Stimulated activated naive CD4-positive, alpha-beta T cell treated with Interleukin-2 at 50 U/mL for 16 hours (primary cell): ENCODE results near the gene BICD2.

Source experiments
- DNase-seq: peaks from one replicate; lab custom pipeline; 2025; lab: John Stamatoyannopoulos, UW

The BICD2 gene

GRCh38 chr9:92668746-92669526 is 95.7 kb downstream of the BICD2 start:
- peak; percentile 36 for DNase-seq

GRCh38 chr9:92666912-92667532 is 97.6 kb downstream of the BICD2 start:
- no peak for DNase-seq

- no peak for DNase-seq
Observed at GRCh38 chr9:92666236-92666635, 98.4 kb downstream of the BICD2 start.

- no peak for DNase-seq
Observed at GRCh38 chr9:92665836-92666235, 98.8 kb downstream of the BICD2 start.

GRCh38 chr9:92664394-92665152 is 100.1 kb downstream of the BICD2 start:
- no peak for DNase-seq

GRCh38 chr9:92663951-92664350 is 100.7 kb downstream of the BICD2 start:
- no peak for DNase-seq

GRCh38 chr9:92663126-92663525 is 101.5 kb downstream of the BICD2 start:
- no peak for DNase-seq

GRCh38 chr9:92661743-92662142 is 102.9 kb downstream of the BICD2 start:
- DNase-seq: no peak
